ENCODE data around the gene MAPK8IP3. TPM values are rescaled to one million over a fixed set of nuclear protein-coding genes. Genes with fewer than 3 reads are reported as not detected.

Gene MAPK8IP3
- total RNA-seq, 4 donors from 2014 or later: 78.1 to 456 (median 193) TPM

DNA sequence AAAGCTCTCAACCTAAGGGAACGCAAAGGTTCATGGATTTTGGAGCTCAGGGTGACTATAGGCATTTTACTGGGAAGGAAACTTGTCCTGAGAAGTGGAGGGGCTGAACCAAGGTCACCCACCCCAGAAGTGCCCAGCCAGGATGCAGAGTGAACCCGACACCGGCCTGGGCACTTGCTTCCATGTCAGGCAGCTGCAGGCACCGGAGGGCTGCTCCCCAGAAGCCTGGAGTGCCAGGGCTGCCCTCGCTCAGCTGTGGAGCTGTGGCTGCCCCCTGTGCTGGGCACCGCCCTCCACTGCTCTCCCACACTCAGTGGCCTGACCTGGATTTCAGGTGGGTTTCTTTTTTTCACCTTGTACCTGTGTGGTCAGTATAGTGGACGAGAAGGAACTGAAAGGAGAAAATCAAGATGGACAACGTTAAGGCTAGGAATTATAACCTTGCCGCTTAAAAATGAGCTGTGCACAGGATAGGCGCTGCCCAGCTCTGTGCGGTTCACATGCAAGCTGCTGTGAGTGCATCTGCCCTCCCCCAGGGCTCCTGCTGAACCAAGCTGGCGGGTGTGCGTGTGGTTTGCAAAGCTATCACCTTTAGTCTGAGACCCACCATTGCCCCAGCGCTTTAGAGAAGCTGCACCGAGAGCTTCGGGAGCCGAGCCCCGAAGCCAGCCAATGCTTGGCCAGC, 2.2 kb downstream of the MAPK8IP3 start:
- Histone ChIP-seq H3K27me3 (no peaks in the 10 kb centered on the region), H3K4me1 (peaks cover 0 to 24% (median 6%) of the 10 kb centered on the region in 4 donors), H3K36me3 (no peaks in the 10 kb centered on the region), H3K9me3 (no peaks in the 10 kb centered on the region), H3K4me3 (peak overlapping the region in 1 of 4 donors; percentile 61), H3K27ac (no peak overlapping the region)
- no peak for DNase-seq
- no peak for TF ChIP-seq POLR2A (IDR thresholded peaks at IDR 0.05)
- no peak for TF ChIP-seq CTCF (IDR thresholded peaks at IDR 0.05)

- no peaks in the 10 kb centered on the region for H3K36me3 ChIP-seq
- TF ChIP-seq POLR2A (IDR thresholded peaks at IDR 0.05): no peak
- no peak for TF ChIP-seq CTCF (IDR thresholded peaks at IDR 0.05)
- no peak for DNase-seq
- no peak overlapping the region for H3K4me3 ChIP-seq
- no peaks in the 10 kb centered on the region for H3K9me3 ChIP-seq
- no peaks in the 10 kb centered on the region for H3K27me3 ChIP-seq
- H3K4me1 ChIP-seq: peaks cover 0 to 24% (median 8%) of the 10 kb centered on the region in 4 donors
- no peak overlapping the region for H3K27ac ChIP-seq
Measured at GRCh38 chr16:1708768-1709180, 2.8 kb downstream of the MAPK8IP3 start.

- Histone ChIP-seq H3K4me3 (no peak overlapping the region), H3K27ac (no peak overlapping the region), H3K36me3 (no peaks in the 10 kb centered on the region), H3K4me1 (peaks cover 0 to 24% (median 10%) of the 10 kb centered on the region in 4 donors), H3K9me3 (no peaks in the 10 kb centered on the region), H3K27me3 (no peaks in the 10 kb centered on the region)
- no peak for DNase-seq
- TF ChIP-seq CTCF (IDR thresholded peaks at IDR 0.05) (no peak), POLR2A (IDR thresholded peaks at IDR 0.05) (no peak)
Measured at GRCh38 chr16:1709356-1709755, 3.4 kb downstream of the MAPK8IP3 start.

- no peaks in the 10 kb centered on the region for H3K9me3 ChIP-seq
- no peak for DNase-seq
- no peaks in the 10 kb centered on the region for H3K36me3 ChIP-seq
- no peak overlapping the region for H3K27ac ChIP-seq
- H3K27me3 ChIP-seq: no peaks in the 10 kb centered on the region
- H3K4me1 ChIP-seq: peaks cover 0 to 17% (median 10%) of the 10 kb centered on the region in 4 donors
- no peak for TF ChIP-seq CTCF (IDR thresholded peaks at IDR 0.05)
- TF ChIP-seq POLR2A (IDR thresholded peaks at IDR 0.05): no peak
- H3K4me3 ChIP-seq: no peak overlapping the region
Measured at GRCh38 chr16:1710811-1711507, 5.0 kb downstream of the MAPK8IP3 start.

DNA sequence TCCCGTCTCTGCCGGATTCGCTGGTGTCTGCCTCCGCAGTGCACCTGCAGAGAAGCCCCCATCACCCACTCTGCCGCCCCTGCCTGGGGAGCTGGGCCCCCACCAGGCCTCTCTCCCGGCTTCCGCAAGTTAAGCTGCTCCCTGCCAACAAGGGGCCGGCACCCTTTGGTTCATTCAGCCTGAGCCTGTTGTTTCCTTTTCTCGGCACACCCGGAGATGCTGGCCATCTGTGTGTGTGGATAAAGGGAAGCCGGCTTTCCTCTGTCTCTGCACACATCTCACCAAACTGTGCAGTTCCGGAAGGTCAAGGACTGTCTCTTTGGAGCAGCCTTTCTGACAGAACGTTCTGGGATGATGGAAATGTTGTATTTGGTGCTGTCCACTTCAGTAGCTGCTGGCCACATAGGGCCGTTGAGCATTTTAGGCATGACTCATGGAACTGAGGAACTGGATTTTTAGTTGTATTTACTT, 6.8 kb downstream of the MAPK8IP3 start:
- H3K36me3 ChIP-seq: no peaks in the 10 kb centered on the region
- peaks cover 0 to 12% (median 8%) of the 10 kb centered on the region in 4 donors for H3K4me1 ChIP-seq
- H3K9me3 ChIP-seq: no peaks in the 10 kb centered on the region
- H3K27ac ChIP-seq: peak overlapping the region in 2 of 4 donors; percentile 70 to 76
- DNase-seq: peak in 1 of 3 donors; percentile 29
- no peaks in the 10 kb centered on the region for H3K27me3 ChIP-seq
- H3K4me3 ChIP-seq: no peak overlapping the region
- no peak for TF ChIP-seq CTCF (IDR thresholded peaks at IDR 0.05)
- no peak for TF ChIP-seq POLR2A (IDR thresholded peaks at IDR 0.05)

All from Peyer's patch (tissue), 4 donors.